ENCODE data around the gene TMC1.

GRCh38 chr9:72590824-72591223 is 69.4 kb downstream of the TMC1 start:
- TF ChIP-seq CTCF (IDR thresholded peaks at IDR 0.05; ENCODE audit: low read depth, low read length) (no peak), EZH2phosphoT487 (IDR thresholded peaks at IDR 0.05; ENCODE audit: low read depth) (no peak)

Data from OCI-LY3 (cell line).